Activated gamma-delta T cell treated with anti-CD3 and anti-CD28 coated beads, Interleukin-2, amount 50 U/mL, for 16 hours (primary cell): Measurements from ENCODE around the gene C10orf71.

ENCODE experiments used
- DNase-seq: peaks from one replicate; pipeline ENCODE4 v3.0.0-alpha.2; 2020; ENCODE audit warnings: low read depth

The C10orf71 gene, protein sequence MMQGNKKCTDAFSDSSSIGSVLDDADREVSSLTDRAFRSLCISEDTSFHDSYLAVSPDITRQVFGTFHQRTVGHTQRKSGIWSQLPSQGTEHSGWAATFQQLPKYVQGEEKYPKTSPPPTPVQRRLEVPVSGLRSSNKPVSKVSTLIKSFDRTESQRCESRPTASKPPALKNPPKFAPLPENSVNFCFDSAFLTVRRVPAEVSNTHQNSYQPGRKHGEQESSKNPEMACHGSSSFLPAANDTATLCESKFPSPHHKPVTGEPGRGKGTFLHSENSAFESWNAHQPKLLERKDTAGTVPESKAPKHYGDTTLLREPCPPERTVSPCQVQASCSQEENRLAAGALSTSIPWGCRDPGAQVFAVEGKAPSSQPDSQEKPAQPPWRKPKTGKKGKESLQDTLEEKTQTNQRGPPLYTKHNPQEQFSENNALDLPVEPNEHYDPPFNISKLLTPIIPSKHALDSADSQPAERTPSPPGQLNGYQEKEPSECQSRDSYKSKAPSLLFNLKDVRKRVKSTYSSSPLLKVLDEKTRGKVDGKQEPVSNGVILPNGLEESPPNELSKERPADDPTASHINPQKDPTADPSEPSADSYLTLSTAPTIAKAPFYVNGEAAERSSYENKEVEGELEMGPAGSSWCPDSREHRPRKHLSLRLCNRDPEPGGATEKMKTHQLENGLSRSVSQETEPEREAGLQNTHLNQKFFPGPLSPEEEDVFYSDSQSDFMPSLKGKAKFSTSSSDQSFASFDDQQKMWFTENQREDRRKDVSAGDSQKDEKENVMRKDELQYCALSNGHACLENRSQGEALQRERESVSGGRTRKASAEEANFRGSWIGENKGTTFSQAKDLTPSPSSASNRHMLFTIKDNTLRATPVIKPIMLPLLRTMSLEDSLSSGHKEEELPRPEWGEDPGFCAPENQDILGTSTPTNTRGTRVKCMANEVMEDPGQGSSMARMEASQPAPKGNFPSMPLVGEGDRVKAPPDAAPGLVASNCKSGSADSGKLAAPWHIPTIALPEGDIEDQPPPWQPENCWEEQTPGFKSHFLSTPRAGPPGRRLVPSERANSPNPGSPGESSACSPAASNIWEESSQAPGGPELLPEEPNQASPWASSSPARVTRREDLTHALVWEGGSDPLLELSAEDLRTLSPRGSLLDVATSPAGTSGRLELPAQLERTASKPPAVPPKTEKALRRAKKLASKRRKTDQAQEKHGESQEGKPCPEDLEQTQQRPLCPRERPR (N-terminal part only)

GRCh38 chr10:49298983-49299815 lies at the start of gene C10orf71:
C10orf71 (plus strand) TSS chr10:49299170; CDS start chr10:49322546, 23,376 bp downstream.
- no peak for DNase-seq

- DNase-seq, result no peak
Observed at GRCh38 chr10:49252313-49253034, 46.5 kb upstream of the C10orf71 start.

DNA sequence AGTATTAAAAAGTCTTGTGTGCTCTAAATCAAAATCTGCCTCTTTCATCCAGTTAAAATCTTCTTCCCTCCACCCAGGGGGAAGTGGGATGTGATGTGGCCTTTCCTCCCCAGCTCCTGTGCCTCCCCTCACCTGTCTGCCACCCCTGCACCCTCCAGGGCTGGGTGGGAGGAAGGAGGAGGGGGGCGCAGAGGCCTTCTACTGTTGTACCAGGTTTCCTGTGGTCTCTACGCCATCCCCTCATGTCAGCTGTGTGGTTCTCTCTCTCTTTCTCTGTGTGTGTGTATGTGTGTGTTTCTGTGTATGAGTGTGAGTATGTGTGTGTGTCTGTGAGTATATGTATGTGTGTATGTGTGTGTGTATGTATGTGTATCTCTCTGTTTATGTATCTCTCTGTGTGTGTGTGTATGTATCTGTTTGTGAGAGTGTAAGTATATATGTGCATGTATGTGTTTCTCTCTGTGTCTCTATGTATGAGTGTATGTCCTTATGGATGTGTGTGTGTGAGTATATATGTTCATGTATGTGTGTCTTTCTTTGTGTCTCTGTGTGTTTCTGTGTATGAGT lies 45.5 kb upstream of the C10orf71 start:
- DNase-seq, result no peak

GRCh38 chr10:49254150-49254549 lies 44.8 kb upstream of the C10orf71 start:
- no peak for DNase-seq

- peak; percentile 37 for DNase-seq
Observed at GRCh38 chr10:49254556-49255318, 44.2 kb upstream of the C10orf71 start.

DNA sequence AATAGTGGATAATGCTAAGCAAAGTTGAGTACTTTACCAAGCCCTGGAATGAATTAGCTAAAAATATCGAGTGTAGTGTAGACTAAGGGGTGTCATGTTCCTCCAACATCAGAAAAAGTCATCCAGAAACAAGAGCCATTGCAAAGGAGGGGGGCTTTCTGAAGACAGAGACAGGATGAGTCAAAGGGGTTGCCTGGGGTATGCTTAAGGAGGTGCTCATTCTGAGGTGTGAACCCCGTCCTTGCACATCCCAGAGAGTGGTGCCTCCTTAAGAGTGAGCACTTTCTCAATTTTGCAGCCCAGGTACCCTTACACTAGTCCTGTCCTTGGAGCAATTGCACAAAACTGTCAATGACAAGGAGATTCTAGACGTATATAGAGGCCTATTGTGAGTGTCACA lies 43.1 kb upstream of the C10orf71 start:
- no peak for DNase-seq

DNA sequence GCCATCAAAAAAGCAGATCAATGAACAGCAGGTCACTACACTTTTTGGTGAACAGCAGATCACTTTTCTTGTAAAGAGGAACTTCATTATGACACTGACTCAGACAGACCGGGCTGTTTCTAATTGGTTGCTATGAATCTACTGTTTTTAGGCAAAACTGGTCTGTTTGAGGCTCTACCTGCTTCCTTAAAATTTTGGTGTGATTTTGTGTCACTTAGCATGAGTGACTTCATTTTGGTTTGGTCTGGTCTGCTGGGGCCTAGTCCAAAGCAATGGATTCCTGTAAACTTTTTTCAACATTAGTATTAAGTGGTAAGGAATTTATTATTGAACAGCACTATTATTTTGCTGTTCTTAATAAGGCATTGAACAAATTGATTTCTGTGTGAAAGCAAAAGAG lies 41.8 kb upstream of the C10orf71 start:
- no peak for DNase-seq

DNA sequence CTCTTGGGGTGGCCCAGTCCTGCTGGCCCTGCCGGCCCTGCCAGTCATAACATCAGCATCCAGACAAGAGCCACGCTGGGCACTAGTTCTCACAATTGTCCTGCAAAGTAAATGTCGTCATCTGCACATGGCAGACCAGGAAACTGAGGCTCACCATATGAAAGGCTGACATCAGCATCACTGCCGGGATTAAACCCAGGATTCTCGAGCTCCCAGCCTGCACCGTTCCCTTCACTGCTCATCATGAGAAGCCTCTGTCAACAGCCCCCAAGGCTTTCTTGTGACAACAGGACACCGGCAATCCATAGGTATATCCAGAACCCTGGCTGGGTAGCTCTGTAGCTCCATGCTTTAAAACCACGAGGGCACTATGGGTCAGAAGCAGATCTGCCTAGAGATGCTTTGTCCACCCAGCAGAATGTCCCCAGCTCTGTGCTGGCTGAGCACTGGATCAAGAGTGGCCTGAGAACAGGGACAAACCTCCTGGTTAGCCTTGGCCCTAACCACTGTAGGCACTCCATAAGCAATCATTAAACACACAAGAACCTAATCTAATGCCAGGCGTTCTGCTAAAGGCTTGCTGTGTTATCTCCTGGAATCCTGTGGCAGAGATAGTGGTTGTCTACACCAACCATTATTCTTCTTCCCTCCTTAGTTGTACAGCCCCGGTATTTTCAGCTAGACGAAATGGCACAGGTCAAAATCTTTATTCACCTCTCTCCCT lies 41.2 kb upstream of the C10orf71 start:
- no peak for DNase-seq

GRCh38 chr10:49258350-49258683 lies 40.7 kb upstream of the C10orf71 start:
- no peak for DNase-seq

GRCh38 chr10:49260644-49261296 lies 38.2 kb upstream of the C10orf71 start:
- no peak for DNase-seq

DNA sequence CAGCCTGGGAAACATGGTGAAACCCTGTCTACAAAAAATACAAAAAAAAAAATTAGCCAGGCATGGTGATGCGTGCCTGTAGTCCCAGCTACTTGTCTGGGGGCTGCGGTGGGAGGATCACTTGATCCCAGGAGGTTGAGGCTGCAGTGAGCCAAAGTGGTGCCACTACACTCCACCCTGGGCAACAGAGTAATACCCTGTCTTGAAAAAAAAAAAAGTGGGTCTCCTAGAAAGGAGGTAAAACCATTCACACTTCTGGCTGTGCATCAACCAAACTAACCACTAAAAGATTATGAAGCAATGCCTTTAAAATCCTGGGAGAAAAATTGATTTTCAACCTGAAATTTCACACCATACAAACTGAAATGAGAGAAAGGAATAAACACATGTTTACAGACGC lies 35.4 kb upstream of the C10orf71 start:
- no peak for DNase-seq

DNA sequence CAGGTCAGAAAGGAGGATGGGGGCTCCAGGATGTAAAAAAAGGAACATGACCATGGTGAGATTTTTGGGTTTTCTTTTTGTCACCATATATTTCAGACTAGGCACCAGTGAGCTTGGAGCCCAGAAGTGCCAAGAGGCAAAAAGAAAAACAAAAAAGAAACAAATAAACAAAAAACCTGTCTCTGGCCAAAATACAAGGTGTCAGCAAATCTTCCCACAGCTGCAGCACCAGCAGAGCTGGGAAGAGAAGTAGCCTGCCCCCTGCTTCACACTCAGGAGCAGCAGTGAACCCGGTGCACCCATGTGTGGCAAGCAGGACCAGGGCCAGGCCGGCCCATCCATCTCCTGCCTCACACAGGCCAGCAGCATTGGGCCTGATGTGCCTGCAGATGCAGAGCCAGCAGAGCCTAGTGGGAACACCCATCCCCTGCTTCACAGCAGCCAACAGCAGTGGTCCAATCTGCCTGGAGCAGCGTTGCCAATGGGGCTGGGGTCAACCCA lies 34.7 kb upstream of the C10orf71 start:
- DNase-seq, result no peak

- DNase-seq, result no peak
Observed at GRCh38 chr10:49265885-49266284, 33.1 kb upstream of the C10orf71 start.

DNA sequence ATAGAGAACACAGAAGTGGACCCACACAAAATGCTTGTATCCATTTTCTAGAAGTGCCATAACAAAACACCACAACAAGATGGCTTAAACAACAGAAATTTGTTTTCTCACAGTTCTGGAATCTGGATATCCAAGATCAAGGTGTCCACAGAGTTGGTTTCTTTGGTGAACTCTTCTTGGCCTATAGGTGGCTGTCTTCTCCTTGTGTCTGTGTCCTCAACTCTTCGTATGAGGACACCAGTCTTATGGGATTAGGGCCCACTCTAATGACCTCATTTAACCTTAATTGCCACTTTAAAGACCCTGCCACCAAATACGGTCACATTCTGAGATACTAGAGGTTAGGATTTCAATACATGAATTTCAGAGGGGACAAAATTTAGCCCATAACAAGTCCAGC lies 30.8 kb upstream of the C10orf71 start:
- no peak for DNase-seq

DNA sequence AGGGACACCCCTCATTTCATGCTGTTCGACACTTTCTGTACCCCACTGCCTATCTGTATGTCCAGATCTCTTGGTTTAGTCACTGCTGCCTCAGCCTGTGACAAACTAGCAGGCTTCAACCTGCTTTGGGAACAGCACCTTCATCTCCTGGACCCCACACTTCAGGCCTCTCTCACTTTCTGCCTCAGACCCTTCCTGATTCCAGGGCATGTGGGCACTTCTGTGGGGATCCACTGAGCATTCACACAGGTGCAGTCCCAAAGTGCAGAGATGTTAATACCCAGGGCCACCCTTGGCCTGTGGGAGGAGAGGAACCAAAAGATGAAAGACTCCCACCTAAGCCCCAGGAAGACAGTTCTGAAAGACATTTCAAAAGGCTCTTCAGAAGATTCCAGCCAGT lies 29.4 kb upstream of the C10orf71 start:
- DNase-seq, result no peak

- DNase-seq, result no peak
Observed at GRCh38 chr10:49270565-49270964, 28.4 kb upstream of the C10orf71 start.

GRCh38 chr10:49271346-49271745 lies 27.6 kb upstream of the C10orf71 start:
- no peak for DNase-seq
